Measurements from ENCODE around the gene CRYGB.

DNA sequence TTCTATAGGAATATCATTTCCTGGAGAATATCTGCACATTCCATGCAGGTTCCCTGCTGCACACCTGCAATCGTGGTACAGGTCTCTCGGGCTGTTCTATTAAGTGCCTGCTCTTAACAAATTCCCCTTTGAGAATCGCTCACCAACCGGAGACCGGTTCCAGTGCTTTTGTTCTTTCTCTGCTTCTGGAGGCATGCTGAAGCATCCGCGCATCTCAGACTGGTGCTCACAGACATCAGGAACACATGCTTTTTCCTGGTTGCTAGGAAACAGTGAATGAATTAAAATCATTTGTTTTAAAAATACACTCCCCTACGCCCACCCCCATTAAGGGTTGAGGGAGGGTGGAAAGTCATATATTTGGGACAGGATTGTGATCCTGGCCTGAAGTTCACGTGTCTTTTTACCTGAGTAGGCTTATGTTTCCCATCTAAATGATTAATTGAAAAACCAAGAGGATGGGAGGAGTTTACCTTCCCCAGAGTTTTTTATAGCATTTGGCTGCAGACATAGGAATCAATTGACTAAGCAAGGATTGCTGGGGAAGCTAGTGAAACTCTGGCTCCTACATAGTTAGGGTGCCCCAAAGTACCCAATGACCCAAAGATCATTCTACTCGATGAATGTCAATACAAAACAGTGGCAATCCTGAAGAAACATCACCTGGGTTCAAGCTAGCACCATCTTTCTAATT lies 44.0 kb upstream of the CRYGB start, which contains the start of gene C2orf80:
- TF ChIP-seq RAD21 (IDR thresholded peaks at IDR 0.05; ENCODE audit: low read depth) (no peak), MAX (IDR thresholded peaks at IDR 0.05) (no peak), EZH2 (IDR thresholded peaks at IDR 0.05) (no peak)
- TF ChIP-seq, protein P1, sequence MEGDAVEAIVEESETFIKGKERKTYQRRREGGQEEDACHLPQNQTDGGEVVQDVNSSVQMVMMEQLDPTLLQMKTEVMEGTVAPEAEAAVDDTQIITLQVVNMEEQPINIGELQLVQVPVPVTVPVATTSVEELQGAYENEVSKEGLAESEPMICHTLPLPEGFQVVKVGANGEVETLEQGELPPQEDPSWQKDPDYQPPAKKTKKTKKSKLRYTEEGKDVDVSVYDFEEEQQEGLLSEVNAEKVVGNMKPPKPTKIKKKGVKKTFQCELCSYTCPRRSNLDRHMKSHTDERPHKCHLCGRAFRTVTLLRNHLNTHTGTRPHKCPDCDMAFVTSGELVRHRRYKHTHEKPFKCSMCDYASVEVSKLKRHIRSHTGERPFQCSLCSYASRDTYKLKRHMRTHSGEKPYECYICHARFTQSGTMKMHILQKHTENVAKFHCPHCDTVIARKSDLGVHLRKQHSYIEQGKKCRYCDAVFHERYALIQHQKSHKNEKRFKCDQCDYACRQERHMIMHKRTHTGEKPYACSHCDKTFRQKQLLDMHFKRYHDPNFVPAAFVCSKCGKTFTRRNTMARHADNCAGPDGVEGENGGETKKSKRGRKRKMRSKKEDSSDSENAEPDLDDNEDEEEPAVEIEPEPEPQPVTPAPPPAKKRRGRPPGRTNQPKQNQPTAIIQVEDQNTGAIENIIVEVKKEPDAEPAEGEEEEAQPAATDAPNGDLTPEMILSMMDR (IDR thresholded peaks at IDR 0.05 in 2 of 3, conservative IDR thresholded peaks at IDR 0.05 in 1 of 3; ENCODE audit: borderline replicate concordance in 1 of 3, insufficient read depth in 1 of 3, low read depth in 2 of 3, low read length in 2 of 3), result no peak
